GM19467 (cell line): ENCODE data around the gene METTL24.
"Not testable (repeated sequence)": the region's sequence is repeated elsewhere in the genome, so short reads cannot be mapped to it uniquely, and the experiment has no call there.

Experiments used
- ATAC-seq: cut with Tn5 transposase; IDR thresholded peaks from one replicate; pipeline ENCODE4 v1.9.1; 2021; ENCODE audit warnings: mild to moderate bottlenecking, moderate library complexity; ENCODE audit not compliant: unreplicated experiment

Gene METTL24

GRCh38 chr6:110363748-110364147 lies 5.6 kb upstream of the METTL24 start:
- no peak for ATAC-seq

- no peak for ATAC-seq
Measured at GRCh38 chr6:110360676-110361075, 2.5 kb upstream of the METTL24 start.

- ATAC-seq: no peak
Measured at GRCh38 chr6:110359556-110359955, 1.4 kb upstream of the METTL24 start.

- ATAC-seq: no peak
Measured at GRCh38 chr6:110358553-110359160, 508 bp upstream of the METTL24 start.

- ATAC-seq: no peak
Measured at GRCh38 chr6:110357298-110357663, 868 bp downstream of the METTL24 start.

GRCh38 chr6:110356778-110357177 lies 1.4 kb downstream of the METTL24 start:
- ATAC-seq: no peak

GRCh38 chr6:110355727-110356126 lies 2.4 kb downstream of the METTL24 start:
- no peak for ATAC-seq

GRCh38 chr6:110355022-110355421 lies 3.1 kb downstream of the METTL24 start:
- ATAC-seq: no peak

- ATAC-seq: no peak
Measured at GRCh38 chr6:110354153-110354552, 4.0 kb downstream of the METTL24 start.

- no peak for ATAC-seq
Measured at GRCh38 chr6:110353457-110354001, 4.6 kb downstream of the METTL24 start.

- no peak for ATAC-seq
Measured at GRCh38 chr6:110352563-110353262, 5.4 kb downstream of the METTL24 start.

- no peak for ATAC-seq
Measured at GRCh38 chr6:110351986-110352385, 6.2 kb downstream of the METTL24 start.

- ATAC-seq: no peak
Measured at GRCh38 chr6:110351546-110351945, 6.6 kb downstream of the METTL24 start.

GRCh38 chr6:110350593-110350992 lies 7.6 kb downstream of the METTL24 start:
- not testable (repeated sequence) for ATAC-seq

GRCh38 chr6:110348961-110349690 lies 9.0 kb downstream of the METTL24 start:
- no peak for ATAC-seq

GRCh38 chr6:110345025-110345424 lies 13.1 kb downstream of the METTL24 start:
- ATAC-seq: no peak

- no peak for ATAC-seq
Measured at GRCh38 chr6:110342759-110343158, 15.4 kb downstream of the METTL24 start.

GRCh38 chr6:110341663-110342596 lies 16.2 kb downstream of the METTL24 start:
- no peak for ATAC-seq

- ATAC-seq: no peak
Measured at GRCh38 chr6:110341067-110341466, 17.1 kb downstream of the METTL24 start.

- no peak for ATAC-seq
Measured at GRCh38 chr6:110340392-110340965, 17.7 kb downstream of the METTL24 start.
